Measurements from ENCODE around the gene ZNF516. TPM values are rescaled to one million over a fixed set of nuclear protein-coding genes. Genes with fewer than 3 reads are reported as not detected.

ZNF516 gene
- total and polyA plus RNA-seq, 10 of the 15 experiments (the other 5 are each of a cell fraction or from before 2014, with no cell fraction given) = 2.0 to 32.0 (median 8.3) TPM

DNA sequence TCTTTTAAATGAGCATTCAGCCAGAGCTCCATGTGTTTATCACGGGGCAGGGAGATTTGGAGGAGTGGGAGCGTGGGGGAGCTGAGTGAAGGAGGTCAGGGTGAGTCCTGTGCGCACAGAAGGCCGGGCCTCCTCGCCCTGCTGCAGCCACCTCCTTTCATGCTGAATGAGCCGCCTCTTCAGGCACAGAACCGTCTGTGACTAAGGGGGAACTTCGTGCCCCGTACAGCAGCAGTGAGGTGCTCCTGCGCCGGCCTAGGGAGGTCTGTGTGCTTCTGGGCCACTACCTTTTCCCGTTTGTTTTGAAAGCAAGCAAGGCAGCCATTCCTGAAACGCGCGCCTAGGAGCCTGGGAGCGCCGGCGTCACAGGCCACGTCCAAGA lies 27.1 kb upstream of the ZNF516 start (continued):
- TF ChIP-seq, protein P1, sequence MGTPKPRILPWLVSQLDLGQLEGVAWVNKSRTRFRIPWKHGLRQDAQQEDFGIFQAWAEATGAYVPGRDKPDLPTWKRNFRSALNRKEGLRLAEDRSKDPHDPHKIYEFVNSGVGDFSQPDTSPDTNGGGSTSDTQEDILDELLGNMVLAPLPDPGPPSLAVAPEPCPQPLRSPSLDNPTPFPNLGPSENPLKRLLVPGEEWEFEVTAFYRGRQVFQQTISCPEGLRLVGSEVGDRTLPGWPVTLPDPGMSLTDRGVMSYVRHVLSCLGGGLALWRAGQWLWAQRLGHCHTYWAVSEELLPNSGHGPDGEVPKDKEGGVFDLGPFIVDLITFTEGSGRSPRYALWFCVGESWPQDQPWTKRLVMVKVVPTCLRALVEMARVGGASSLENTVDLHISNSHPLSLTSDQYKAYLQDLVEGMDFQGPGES (IDR thresholded peaks at IDR 0.05) = no peak
- TF ChIP-seq CREB1 (IDR thresholded peaks at IDR 0.05; ENCODE audit: low read depth) = no peak
- TF ChIP-seq, protein P2, sequence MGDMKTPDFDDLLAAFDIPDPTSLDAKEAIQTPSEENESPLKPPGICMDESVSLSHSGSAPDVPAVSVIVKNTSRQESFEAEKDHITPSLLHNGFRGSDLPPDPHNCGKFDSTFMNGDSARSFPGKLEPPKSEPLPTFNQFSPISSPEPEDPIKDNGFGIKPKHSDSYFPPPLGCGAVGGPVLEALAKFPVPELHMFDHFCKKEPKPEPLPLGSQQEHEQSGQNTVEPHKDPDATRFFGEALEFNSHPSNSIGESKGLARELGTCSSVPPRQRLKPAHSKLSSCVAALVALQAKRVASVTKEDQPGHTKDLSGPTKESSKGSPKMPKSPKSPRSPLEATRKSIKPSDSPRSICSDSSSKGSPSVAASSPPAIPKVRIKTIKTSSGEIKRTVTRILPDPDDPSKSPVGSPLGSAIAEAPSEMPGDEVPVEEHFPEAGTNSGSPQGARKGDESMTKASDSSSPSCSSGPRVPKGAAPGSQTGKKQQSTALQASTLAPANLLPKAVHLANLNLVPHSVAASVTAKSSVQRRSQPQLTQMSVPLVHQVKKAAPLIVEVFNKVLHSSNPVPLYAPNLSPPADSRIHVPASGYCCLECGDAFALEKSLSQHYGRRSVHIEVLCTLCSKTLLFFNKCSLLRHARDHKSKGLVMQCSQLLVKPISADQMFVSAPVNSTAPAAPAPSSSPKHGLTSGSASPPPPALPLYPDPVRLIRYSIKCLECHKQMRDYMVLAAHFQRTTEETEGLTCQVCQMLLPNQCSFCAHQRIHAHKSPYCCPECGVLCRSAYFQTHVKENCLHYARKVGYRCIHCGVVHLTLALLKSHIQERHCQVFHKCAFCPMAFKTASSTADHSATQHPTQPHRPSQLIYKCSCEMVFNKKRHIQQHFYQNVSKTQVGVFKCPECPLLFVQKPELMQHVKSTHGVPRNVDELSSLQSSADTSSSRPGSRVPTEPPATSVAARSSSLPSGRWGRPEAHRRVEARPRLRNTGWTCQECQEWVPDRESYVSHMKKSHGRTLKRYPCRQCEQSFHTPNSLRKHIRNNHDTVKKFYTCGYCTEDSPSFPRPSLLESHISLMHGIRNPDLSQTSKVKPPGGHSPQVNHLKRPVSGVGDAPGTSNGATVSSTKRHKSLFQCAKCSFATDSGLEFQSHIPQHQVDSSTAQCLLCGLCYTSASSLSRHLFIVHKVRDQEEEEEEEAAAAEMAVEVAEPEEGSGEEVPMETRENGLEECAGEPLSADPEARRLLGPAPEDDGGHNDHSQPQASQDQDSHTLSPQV (IDR thresholded peaks at IDR 0.05) = no peak
- no peak for TF ChIP-seq CBX3 (IDR thresholded peaks at IDR 0.05; ENCODE audit: borderline replicate concordance, low read depth)
- TF ChIP-seq, protein P3, sequence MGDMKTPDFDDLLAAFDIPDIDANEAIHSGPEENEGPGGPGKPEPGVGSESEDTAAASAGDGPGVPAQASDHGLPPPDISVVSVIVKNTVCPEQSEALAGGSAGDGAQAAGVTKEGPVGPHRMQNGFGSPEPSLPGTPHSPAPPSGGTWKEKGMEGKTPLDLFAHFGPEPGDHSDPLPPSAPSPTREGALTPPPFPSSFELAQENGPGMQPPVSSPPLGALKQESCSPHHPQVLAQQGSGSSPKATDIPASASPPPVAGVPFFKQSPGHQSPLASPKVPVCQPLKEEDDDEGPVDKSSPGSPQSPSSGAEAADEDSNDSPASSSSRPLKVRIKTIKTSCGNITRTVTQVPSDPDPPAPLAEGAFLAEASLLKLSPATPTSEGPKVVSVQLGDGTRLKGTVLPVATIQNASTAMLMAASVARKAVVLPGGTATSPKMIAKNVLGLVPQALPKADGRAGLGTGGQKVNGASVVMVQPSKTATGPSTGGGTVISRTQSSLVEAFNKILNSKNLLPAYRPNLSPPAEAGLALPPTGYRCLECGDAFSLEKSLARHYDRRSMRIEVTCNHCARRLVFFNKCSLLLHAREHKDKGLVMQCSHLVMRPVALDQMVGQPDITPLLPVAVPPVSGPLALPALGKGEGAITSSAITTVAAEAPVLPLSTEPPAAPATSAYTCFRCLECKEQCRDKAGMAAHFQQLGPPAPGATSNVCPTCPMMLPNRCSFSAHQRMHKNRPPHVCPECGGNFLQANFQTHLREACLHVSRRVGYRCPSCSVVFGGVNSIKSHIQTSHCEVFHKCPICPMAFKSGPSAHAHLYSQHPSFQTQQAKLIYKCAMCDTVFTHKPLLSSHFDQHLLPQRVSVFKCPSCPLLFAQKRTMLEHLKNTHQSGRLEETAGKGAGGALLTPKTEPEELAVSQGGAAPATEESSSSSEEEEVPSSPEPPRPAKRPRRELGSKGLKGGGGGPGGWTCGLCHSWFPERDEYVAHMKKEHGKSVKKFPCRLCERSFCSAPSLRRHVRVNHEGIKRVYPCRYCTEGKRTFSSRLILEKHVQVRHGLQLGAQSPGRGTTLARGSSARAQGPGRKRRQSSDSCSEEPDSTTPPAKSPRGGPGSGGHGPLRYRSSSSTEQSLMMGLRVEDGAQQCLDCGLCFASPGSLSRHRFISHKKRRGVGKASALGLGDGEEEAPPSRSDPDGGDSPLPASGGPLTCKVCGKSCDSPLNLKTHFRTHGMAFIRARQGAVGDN (IDR thresholded peaks at IDR 0.05) = no peak

Measured in GM12878 (cell line).